22Rv1 (cell line): ENCODE results near the gene HTR5A.

Source experiments
- H3K27ac ChIP-seq: fragments of 450-650 bp; 2 replicates; pipeline ENCODE4 v1.5.1; 2017
- ZFX ChIP-seq: fragments of 450-650 bp; IDR thresholded peaks from 2 replicates; pipeline ENCODE4 v1.6.1; 2017; ENCODE audit warnings: antibody characterized with exemption, borderline replicate concordance
- TF ChIP-seq, protein P1 (sequence below): fragments of 450-650 bp; IDR thresholded peaks from 2 replicates; pipeline ENCODE4 v1.5.1; 2017; ENCODE audit warnings: mild to moderate bottlenecking

The HTR5A gene

DNA sequence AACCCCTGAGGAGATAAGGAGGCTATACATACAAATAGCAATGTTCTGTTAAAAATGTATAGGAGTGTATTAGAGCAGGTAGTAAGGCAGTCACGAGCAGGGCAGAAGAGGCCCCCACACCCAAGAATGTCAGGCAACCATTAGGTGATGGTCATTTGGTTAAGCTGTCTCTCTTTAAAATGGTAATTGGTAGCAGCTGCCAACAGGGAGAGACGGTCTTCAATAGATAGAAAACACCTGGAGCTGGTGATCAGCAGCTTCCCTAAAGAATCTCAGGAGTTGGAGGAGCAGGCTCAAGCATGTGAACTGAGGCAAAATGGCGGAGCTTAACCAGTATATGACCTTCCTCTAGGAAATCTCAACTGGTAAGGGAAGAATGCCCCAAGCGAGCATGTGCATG is 26.4 kb upstream of the HTR5A start:
- TF ChIP-seq, protein P1, sequence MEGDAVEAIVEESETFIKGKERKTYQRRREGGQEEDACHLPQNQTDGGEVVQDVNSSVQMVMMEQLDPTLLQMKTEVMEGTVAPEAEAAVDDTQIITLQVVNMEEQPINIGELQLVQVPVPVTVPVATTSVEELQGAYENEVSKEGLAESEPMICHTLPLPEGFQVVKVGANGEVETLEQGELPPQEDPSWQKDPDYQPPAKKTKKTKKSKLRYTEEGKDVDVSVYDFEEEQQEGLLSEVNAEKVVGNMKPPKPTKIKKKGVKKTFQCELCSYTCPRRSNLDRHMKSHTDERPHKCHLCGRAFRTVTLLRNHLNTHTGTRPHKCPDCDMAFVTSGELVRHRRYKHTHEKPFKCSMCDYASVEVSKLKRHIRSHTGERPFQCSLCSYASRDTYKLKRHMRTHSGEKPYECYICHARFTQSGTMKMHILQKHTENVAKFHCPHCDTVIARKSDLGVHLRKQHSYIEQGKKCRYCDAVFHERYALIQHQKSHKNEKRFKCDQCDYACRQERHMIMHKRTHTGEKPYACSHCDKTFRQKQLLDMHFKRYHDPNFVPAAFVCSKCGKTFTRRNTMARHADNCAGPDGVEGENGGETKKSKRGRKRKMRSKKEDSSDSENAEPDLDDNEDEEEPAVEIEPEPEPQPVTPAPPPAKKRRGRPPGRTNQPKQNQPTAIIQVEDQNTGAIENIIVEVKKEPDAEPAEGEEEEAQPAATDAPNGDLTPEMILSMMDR, result no peak
- no peak for TF ChIP-seq ZFX
- no peak overlapping the region for H3K27ac ChIP-seq

DNA sequence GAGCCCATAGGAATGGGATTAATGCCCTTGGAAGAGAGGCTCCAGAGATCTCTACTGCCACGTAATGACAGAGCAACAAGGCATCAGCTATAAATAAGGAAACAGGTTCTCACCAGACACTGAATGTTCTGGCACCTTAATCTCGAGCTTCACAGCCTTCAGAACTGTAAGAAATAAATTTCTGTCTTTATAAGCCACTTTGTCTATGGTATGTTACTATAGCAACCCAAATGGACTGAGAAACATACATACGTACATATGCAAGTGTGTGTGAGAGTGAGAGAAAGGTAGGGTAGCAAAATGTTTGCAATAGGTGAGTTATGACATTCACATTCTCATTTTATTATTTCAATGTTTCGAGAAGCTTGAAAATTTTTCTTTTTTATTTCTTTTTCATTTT is 22.1 kb upstream of the HTR5A start:
- TF ChIP-seq ZFX, result no peak
- TF ChIP-seq, protein P1, result no peak
- no peak overlapping the region for H3K27ac ChIP-seq

DNA sequence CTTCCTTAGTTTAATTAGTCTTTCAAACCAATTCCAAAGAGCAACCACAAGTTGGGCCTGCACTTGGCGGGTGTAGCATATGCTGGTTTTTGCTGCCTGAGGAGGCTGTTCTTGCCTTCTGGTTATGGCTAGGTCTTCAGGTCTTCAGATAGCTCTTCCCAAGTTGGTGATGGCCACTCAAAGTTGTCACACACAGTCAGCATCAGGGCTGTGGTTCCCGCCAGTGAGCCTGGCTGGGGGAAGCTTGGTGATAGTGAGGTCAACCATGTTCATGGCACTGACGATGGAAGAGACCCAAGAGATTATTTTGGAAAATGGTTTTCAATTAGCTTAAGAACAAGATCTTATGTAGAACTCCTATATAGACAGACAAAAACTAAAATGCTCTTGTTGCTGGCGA is 18.8 kb upstream of the HTR5A start:
- TF ChIP-seq ZFX, result no peak
- TF ChIP-seq, protein P1, result no peak
- no peak overlapping the region for H3K27ac ChIP-seq

DNA sequence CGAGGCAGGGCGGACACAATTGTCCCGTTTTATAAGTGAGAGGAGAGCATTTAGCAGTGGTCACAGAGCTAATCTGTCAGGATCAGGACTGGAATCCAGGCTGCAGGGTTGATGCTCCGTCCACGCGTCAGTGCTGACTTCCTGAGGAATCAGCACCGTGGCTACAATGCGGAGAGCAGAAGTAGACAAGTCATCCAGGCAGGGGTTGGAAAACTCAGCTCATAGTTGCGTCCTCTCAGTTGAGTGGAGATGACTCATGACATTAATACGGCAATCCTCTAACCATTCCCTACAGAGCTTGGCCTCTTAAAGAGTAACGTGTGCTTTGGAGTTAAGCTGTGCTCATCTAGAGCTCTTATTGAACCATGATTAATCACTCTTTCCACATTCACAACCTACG is 17.1 kb upstream of the HTR5A start:
- H3K27ac ChIP-seq, result no peak overlapping the region
- no peak for TF ChIP-seq ZFX
- TF ChIP-seq, protein P1, result no peak

DNA sequence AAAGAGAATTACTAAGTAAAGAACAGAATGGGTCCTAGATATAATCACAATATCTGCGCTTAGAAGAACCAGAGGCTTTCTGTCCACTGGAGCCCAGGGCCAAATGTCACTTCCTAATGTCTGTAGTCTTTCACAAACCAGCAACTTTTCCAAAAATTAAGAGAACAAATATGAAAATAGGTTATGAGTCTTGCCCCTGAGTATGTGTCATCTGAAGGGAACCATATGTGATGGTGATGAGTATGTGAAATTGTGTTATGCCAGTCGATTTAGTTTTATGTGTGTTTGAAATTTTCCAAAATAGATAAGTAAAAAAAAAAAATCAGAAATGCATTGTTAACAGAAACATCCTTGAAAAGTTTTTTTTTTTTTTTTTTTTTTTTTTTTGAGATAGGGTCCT is 15.4 kb upstream of the HTR5A start:
- H3K27ac ChIP-seq, result no peak overlapping the region
- TF ChIP-seq, protein P1, result no peak
- no peak for TF ChIP-seq ZFX

DNA sequence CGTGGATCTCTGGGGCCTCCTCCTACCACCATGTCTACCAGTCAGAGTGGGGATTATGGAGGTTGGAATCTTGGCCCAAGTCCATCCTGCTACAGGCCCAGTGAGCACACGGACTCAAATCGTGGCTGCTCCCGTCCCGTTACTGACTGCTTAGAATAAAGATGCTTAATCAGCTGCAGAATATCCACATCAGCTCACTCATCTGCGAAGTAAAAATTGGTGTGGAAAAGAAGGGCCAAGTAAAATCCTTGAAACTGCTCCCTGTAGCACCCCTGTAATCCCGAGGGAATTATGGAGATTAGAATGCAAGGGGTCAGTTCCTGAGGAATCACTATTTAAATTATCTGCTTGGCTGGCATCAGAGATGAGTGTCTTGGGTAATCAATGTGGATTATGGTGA is 13.0 kb upstream of the HTR5A start:
- H3K27ac ChIP-seq, result no peak overlapping the region
- TF ChIP-seq ZFX, result no peak
- TF ChIP-seq, protein P1, result no peak

DNA sequence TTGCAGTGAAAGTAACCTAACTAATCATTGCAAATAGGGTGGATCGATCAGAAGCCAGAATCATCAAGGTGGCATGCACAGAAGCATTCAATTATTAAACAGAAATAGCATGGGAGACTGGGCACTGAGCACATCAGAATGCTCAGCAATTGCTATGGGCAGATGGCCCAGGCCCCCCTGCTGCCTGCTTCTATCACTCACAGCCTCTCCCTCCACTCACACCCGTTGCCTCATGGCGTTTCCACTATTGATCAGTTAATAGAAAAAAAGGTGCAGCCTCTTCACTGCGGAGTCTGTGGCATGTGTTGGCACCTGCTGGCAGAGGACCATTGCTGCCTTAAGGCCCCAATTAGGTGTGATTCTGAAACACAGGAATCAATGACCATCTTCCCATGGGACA is 11.2 kb upstream of the HTR5A start:
- no peak overlapping the region for H3K27ac ChIP-seq
- no peak for TF ChIP-seq ZFX
- TF ChIP-seq, protein P1, result no peak
